IPS-NIHi7 (cell line): ENCODE results near the gene SPATA24.
"Not testable (repeated sequence)": the region's sequence is repeated elsewhere in the genome, so short reads cannot be mapped to it uniquely, and the experiment has no call there.

Experiments used
- DNase-seq: peaks from one replicate; pipeline ENCODE4 v3.0.0; 2012; ENCODE audit warnings: mixed read lengths; ENCODE audit errors: extremely low spot score

Gene SPATA24

GRCh38 chr5:139416651-139417050, 12.8 kb upstream of the SPATA24 start:
- no peak for DNase-seq

- no peak for DNase-seq
Measured at GRCh38 chr5:139415869-139416268, 12.0 kb upstream of the SPATA24 start.

DNA sequence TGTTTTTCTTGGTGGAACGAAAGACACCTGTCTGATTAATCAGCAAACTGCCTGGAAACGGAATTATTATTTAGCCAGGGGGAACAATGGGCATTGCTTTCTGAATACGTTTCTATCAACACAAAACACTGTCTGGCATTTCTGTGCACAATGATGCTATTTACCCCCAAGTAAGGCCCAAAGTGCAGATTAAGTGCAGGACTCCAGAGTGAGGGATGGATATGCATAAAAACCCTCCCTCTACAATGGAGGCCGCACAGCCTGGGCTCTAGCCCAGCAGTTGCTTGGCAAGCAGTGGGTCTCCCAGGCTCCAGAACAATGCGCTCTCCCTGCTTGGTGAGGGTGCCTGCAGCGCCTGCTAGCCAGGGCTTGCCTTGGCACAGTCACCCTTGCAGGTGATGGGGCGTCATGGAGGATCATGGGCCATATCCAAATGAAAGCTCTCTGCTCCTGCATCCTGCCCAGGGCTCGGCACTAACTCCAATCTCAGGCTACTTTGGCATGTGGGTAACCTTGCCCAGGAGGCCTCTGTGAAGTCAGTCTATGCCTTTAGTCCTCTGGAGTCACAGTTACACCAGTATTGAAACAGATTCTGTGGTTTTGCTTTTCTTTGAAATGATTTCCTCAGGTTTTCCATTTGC, 11.5 kb upstream of the SPATA24 start:
- no peak for DNase-seq

DNA sequence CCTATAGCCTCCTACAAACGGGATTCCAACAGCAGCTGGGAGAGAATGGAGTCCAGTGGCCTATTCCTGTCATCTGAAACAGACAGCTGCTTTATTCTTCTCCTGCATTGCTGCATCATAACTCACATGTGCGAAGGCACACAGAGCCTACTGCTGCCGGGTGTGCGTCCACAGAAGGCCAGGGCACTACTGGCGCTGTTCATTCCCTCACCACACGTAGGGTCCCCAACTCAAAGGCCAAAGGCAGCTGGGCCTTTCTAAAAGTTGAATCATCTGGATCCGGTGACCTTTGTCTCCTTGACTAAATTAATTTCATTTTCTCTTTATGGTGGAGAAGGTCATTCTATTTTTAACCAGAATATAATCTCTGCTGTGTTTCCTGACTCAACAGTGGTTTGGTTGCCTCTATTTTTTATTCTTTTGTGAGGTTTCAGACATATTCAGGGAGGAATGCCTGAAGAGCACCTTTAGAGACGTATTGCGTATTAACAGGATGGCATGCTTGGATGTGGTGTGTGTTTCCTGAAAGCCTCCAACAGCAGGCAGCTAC, 10.8 kb upstream of the SPATA24 start:
- DNase-seq = no peak

- no peak for DNase-seq
Measured at GRCh38 chr5:139413963-139414362, 10.1 kb upstream of the SPATA24 start.

DNA sequence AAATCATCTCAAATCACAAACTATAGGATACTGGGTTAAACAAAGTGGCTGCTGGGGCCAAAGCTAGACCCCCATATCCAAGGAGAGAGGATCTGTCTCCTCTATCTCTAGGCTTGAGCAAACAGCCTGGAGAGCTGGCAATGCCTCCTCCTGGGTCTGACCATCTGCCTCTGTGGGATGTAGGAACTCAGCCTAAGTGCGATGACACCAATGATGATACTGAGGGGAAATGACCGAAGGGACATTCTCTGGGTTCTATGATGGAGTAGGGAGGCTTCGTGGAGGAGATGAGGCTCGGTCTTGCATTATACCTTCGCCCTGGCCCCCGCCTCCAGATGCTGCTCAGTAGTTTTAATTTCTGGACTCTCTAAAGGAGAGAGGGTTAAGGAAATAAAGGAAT, 9.3 kb upstream of the SPATA24 start:
- no peak for DNase-seq

- no peak for DNase-seq
Measured at GRCh38 chr5:139410993-139411828, 7.3 kb upstream of the SPATA24 start.

DNA sequence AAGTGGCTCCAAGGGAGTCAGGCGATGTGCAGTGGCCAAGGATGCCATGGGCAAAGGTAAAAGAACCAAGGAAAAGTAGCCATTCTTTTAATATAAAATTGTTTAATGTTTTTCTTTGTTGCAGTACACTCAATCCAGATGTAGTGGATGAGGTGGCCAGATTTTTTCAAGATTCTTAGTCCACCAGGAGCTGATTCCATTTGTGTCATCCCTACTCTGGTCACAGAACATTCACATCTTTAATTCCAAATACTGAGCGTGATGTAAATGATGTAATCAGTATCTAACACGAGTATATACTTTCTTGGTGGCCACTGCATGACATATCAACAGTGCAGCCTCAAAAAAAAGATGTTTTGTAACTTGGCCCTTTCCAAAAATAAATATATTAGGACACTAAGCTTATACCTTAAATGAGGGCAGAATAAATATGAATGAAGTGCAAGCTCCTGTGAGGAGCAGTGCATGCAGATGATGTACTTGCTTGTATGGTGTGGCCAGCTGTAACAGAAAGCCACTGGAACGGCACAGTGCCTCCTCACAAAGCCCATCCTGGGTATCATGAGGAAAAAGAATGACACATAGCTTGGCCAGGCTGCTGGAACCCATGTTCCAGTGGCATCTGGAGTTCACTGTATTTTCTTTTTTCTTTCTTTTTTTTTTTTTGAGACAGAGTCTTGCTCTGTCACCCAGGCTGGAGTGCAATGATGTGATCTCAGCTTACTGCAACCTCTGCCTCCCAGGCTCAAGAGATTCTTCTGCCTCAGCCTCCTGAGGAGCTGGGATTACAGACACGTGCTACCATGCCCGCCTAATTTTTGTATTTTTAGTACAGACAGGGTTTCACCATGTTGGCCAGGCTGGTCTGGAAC, 6.5 kb upstream of the SPATA24 start:
- DNase-seq = no peak

GRCh38 chr5:139409116-139409515, 5.2 kb upstream of the SPATA24 start:
- not testable (repeated sequence) for DNase-seq

DNA sequence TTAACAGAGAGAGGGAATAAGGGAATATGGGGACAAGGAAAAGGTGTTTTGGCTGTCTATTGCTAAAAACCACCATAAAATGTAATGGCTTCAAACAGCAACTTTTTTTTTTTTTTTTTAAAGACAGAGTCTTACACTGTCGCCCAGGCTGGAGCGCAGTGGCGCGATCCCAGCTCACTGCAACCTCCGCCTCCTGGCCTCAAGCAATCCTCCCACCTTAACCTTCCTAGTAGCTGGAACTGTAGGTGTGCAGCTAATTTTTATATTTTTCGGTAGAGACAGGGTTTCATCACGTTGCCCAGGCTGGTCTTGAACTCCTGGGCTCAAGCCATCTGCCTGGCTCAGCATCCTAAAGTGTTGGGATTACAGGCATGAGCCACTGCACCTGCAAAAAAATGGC, 4.3 kb upstream of the SPATA24 start:
- DNase-seq = no peak

GRCh38 chr5:139407517-139407916, 3.6 kb upstream of the SPATA24 start:
- DNase-seq = no peak

DNA sequence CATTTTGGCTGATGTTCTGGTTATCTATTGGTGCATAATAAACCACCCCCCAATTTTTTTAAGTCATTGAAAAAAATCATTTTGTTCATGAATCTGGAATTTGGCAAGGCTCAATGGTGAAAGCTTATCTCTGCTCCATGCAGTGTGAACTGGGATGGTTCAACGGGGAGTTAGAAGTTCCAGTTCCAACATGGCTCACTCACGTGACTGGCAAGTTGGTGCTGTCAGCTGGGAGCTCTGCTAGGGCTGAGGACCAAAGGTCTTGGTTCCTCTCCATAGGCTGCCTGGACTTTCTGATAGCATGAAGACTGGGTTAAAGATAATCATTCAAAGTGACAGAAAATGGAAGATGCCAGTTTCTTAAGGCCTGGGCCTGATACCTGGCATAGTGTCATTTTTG, 3.1 kb upstream of the SPATA24 start:
- no peak for DNase-seq

- no peak for DNase-seq
Measured at GRCh38 chr5:139404484-139404840, 573 bp upstream of the SPATA24 start.

GRCh38 chr5:139403418-139403786, 487 bp downstream of the SPATA24 start:
- no peak for DNase-seq

DNA sequence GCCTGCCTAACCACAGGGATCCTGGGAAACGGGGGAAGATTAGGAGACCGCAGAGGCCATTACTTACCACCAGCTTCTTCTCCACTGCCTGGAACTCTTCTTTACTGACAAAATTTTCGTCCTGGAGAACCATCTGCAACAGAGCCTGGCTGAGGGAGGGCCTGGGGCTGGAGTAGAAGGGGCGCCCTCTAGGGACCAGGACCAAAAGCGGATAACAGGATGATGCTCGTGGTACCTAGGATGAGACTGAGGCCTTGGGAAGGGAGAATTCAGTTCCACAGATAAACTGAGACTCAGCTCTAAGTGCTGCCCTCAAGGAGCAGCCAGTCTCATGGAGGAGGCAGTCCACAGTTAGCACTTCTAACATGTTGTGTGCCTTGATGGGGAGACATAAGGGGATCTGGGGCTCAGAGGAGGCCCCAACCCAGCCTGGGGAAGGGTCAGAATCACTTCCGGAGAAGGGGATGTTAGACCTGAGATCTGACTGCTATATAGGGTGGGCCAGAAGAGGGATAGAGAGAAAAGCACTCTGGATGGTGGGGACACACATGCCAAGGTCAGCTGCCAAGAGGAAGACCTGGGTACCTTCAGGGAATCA, 1.2 kb downstream of the SPATA24 start:
- peak; percentile 79 for DNase-seq

- no peak for DNase-seq
Measured at GRCh38 chr5:139401546-139401945, 2.3 kb downstream of the SPATA24 start.

GRCh38 chr5:139399501-139400121, 4.3 kb downstream of the SPATA24 start:
- DNase-seq = no peak

GRCh38 chr5:139397921-139398320, 6.0 kb downstream of the SPATA24 start:
- DNase-seq = no peak

GRCh38 chr5:139396691-139397090, 7.2 kb downstream of the SPATA24 start:
- no peak for DNase-seq

DNA sequence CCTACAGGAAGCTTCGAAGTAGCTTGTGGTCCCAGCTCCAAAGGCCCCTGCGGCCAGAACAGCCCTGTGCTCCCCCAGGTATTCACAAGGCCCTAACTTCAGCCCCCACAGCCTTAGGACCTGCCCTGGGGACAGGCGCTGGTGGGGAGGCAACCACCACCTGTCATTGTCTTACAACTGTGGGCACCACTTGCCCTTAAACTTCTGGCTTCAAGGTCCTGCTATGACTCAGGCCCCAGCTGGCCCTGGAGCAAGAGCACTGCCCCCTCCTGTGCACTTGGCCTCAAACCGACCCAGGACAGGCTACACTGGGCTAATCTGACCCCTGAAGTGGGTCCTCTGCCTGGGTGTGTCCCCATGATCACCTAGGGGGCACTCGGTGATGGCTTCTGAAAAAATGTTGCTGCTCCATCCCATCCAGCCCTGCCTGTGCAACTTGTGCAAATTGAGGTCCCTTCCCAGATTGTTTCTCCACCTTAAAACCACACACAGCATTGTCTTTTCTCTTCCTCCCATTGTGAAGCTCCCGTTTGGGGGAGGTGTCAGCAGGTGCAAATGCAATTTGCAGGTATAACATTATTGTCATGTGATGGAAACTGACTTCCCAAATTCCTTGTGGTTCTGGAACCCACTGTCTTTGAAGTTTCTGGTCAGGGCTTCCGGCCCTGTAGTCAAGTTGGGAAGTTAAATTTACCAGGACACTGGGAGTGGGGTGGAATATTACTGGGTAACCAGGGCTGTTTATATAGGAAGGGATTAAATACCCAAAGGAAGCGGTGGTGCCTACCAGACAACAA, 7.8 kb downstream of the SPATA24 start:
- no peak for DNase-seq
